ENCODE measurements around the gene SPR. TPM values are rescaled to one million over a fixed set of nuclear protein-coding genes. Genes with fewer than 3 reads are reported as not detected.

The SPR gene
- total and polyA plus RNA-seq, 9 of the 15 experiments (the other 6 are each of a cell fraction or from before 2014, with no cell fraction given), result 7.7 to 38.3 (median 26.3) TPM

GRCh38 chr2:72859831-72860262 is 27.4 kb upstream of the SPR start:
- 2% methylated on average over 3 of the region's 3 CpGs for WGBS (ENCODE audit: insufficient coverage, low coverage, missing lambda C conversion rate)
- CTCF ChIA-PET (ENCODE audit: low intra/inter-chr PET ratio), result interaction anchor here (0.5 to 3.2 kb wide), 6 partner anchors 25 to 304 kb away, joined by 3 to 32 read pairs (median 4); no protein-coding TSS in a partner anchor
- TF ChIP-seq SAFB (IDR thresholded peaks at IDR 0.05; ENCODE audit: borderline replicate concordance, low read depth, low read length), result no peak
- TF ChIP-seq YY1 (IDR thresholded peaks at IDR 0.05; ENCODE audit: borderline replicate concordance in 1 of 3, control insufficient read depth in 1 of 3, extremely low read depth in 1 of 3, insufficient read depth in 3 of 3, insufficient read length in 1 of 3, insufficient replicate concordance in 2 of 3, low read depth in 1 of 3, low read length in 2 of 3), result peak in 1 of 3 experiments; percentile 69
- no peak for TF ChIP-seq E2F1 (CRISPR knock-in tag; IDR thresholded peaks at IDR 0.05)
- peak; percentile 31; the same call in 1 of the 2 replicates for TF ChIP-seq ZNF384 (IDR thresholded peaks at IDR 0.05; ENCODE audit: low read depth, low read length)
- TF ChIP-seq C11orf30 (IDR thresholded peaks at IDR 0.05; ENCODE audit: low read depth), result peak; percentile 28; the same call in 1 of the 2 replicates
- TF ChIP-seq SMC3 (conservative IDR thresholded peaks at IDR 0.05; ENCODE audit: insufficient read depth, low read depth, low read length), result peak; percentile 72
- TF ChIP-seq ZFP1 (CRISPR knock-in tag; IDR thresholded peaks at IDR 0.05), result no peak
- no peak for TF ChIP-seq HDAC6 (IDR thresholded peaks at IDR 0.05; ENCODE audit: low read depth, low read length)
- no peak for TF ChIP-seq FOXK1 (CRISPR knock-in tag; IDR thresholded peaks at IDR 0.05; ENCODE audit: borderline replicate concordance)
- peak; percentile 63; the same call in 1 of the 2 replicates for TF ChIP-seq REST (IDR thresholded peaks at IDR 0.05; ENCODE audit: borderline replicate concordance)
- TF ChIP-seq REST (CRISPR knock-in tag; IDR thresholded peaks at IDR 0.05; ENCODE audit: low read depth), result no peak
- peak; percentile 78 to 82 for TF ChIP-seq RAD21 (CRISPR knock-in tag; conservative IDR thresholded peaks at IDR 0.05 in 1 of 2, IDR thresholded peaks at IDR 0.05 in 1 of 2)

More at GRCh38 chr2:72859831-72860262, 27.4 kb upstream of the SPR start:
- Histone ChIP-seq H3K4me3 (no peak overlapping the region), H3K9ac (ENCODE audit: insufficient read depth in 1 of 2, low read depth in 2 of 2, low read length in 2 of 2) (no peak overlapping the region), H3K4me1 (replicated peaks in 1 of 2; ENCODE audit: control insufficient read depth in 2 of 2, insufficient read depth in 2 of 2, low read length in 2 of 2) (peaks cover 3 to 8% of the 10 kb centered on the region in 2 experiments; a peak in 3 of 5 replicates), H3K27me3 (ENCODE audit: control insufficient read depth in 2 of 2, insufficient read depth in 2 of 2, low read length in 2 of 2) (peaks cover 0 to 5% of the 10 kb centered on the region in 2 experiments; a peak in 1 of 5 replicates), H2AFZ (ENCODE audit: low read depth, low read length) (no peak overlapping the region), H4K20me1 (replicated peaks; ENCODE audit: control insufficient read depth, insufficient read depth, low read length) (no peaks in the 10 kb centered on the region), H3K4me2 (ENCODE audit: insufficient read depth, low read length) (no peak overlapping the region), H3K9me1 (ENCODE audit: control insufficient read depth, insufficient read depth, low read length) (no peaks in the 10 kb centered on the region), H3K36me3 (ENCODE audit: control insufficient read depth, insufficient read depth, low read length) (no peaks in the 10 kb centered on the region), H3K27ac (ENCODE audit: extremely low read depth, low read depth, low read length) (no peak overlapping the region), H3K9me3 (replicated peaks; ENCODE audit: control insufficient read depth, insufficient read depth, low read depth, low read length) (no peaks in the 10 kb centered on the region), H3K79me2 (ENCODE audit: control insufficient read depth, insufficient read depth, low read length) (no peaks in the 10 kb centered on the region)
- FAIRE-seq, result peak; percentile 92
- in situ Hi-C loops (cut with MboI), result no loop called here
- DNase-seq (ENCODE audit: extremely low read depth in 1 of 4, low spot score in 3 of 4), result peak; percentile 45 to 74 (median 51)
- intact Hi-C loops (cut with micrococcal nuclease), result loop anchor here (1.0 to 5.0 kb wide), 2 partner anchors 43 to 89 kb away; no protein-coding TSS in a partner anchor
- ATAC-seq, result peak; percentile 84
- no TSS peak for BruUV-seq (replicated peaks)
- POLR2A ChIA-PET, result no interaction called here

All from K562 (cell line).